Smooth muscle cell (in vitro differentiated cells): ENCODE results near the gene EEF2KMT. TPM values are rescaled to one million over a fixed set of nuclear protein-coding genes. Genes with fewer than 3 reads are reported as not detected.

Source experiments
- DNase-seq: peaks from one replicate; lab custom pipeline; 2025; ENCODE audit not compliant: unreplicated experiment; lab: John Stamatoyannopoulos, UW
- H2AFZ ChIP-seq: fragments of 200-600 bp; sonication (generic); 2 replicates; pipeline ENCODE4 v1.6.0; 2016; ENCODE audit warnings: antibody characterized with exemption, low read depth, mild to moderate bottlenecking
- H3F3A ChIP-seq: fragments of 200-600 bp; sonication (generic); 2 replicates; pipeline ENCODE4 v1.6.0; 2017; ENCODE audit warnings: antibody characterized with exemption, low read depth
- H3K27ac ChIP-seq: fragments of 200-600 bp; sonication (generic); 2 replicates; pipeline ENCODE4 v1.5.1; 2016; ENCODE audit warnings: low read depth, mild to moderate bottlenecking
- H3K27me3 ChIP-seq: fragments of 200-600 bp; sonication (generic); 2 replicates; pipeline ENCODE4 v1.6.1; 2016; ENCODE audit warnings: low read depth, mild to moderate bottlenecking
- H3K36me3 ChIP-seq: fragments of 200-600 bp; sonication (generic); 2 replicates; pipeline ENCODE4 v1.5.1; 2016; ENCODE audit warnings: low read depth
- H3K4me1 ChIP-seq: fragments of 200-600 bp; sonication (generic); 2 replicates; pipeline ENCODE4 v1.5.1; 2016; ENCODE audit warnings: low read depth
- H3K4me2 ChIP-seq: fragments of 200-600 bp; sonication (generic); 2 replicates; pipeline ENCODE4 v1.6.0; 2016; ENCODE audit warnings: mild to moderate bottlenecking
- H3K4me3 ChIP-seq: fragments of 200-600 bp; sonication (generic); 2 replicates; pipeline ENCODE4 v1.5.1; 2016; ENCODE audit warnings: mild to moderate bottlenecking
- H3K79me2 ChIP-seq: fragments of 200-600 bp; sonication (generic); 2 replicates; pipeline ENCODE4 v1.6.0; 2016; ENCODE audit warnings: low read depth, mild to moderate bottlenecking
- H3K9ac ChIP-seq: fragments of 200-600 bp; sonication (generic); 2 replicates; pipeline ENCODE4 v1.6.0; 2016; ENCODE audit warnings: low read depth
- H3K9me3 ChIP-seq: fragments of 200-600 bp; sonication (generic); replicated peaks from 2 replicates; pipeline ENCODE4 v1.5.1; 2016; ENCODE audit warnings: low read depth
- H4K20me1 ChIP-seq: fragments of 200-600 bp; sonication (generic); 2 replicates; pipeline ENCODE4 v1.6.0; 2016; ENCODE audit warnings: low read depth
- CTCF ChIP-seq: fragments of 200-600 bp; sonication (generic); IDR thresholded peaks from 2 replicates; pipeline ENCODE4 v1.5.1; 2017; ENCODE audit warnings: borderline replicate concordance, mild to moderate bottlenecking, antibody characterized with exemption; ENCODE audit not compliant: insufficient read depth, poor library complexity, severe bottlenecking
- WGBS: methylation state at CpG from one replicate; pipeline ENCODE4 v1.1.7; 2016; ENCODE audit warnings: low lambda C conversion rate; 5-methylcytosine and 5-hydroxymethylcytosine counted together
- polyA plus RNA-seq: library from polyadenylated mRNA; unstranded; fragments of >200 nt; fragmentation: Nextera tagmentation; extraction: Ambion mirVana; gene quantifications from 2 replicates; pipeline ENCODE4 v1.2.1, GENCODE V29; 2016
- total RNA-seq: library from RNA; depleted of rRNA; stranded (reverse); fragments of >200 nt; gene quantifications from 2 replicates; pipeline ENCODE4 v1.2.3, GENCODE V29; 2014

EEF2KMT gene
- total and polyA plus RNA-seq, 2 experiments from 2014 or later, result 6.2 to 9.9 TPM

GRCh38 chr16:5069048-5069447 lies 28.5 kb downstream of the EEF2KMT start:
- Histone ChIP-seq H3F3A (peaks cover 4% of the 10 kb centered on the region), H2AFZ (no peak overlapping the region), H3K9ac (no peak overlapping the region), H4K20me1 (no peaks in the 10 kb centered on the region), H3K4me1 (peaks cover 3% of the 10 kb centered on the region), H3K36me3 (no peaks in the 10 kb centered on the region), H3K4me3 (no peak overlapping the region), H3K79me2 (no peaks in the 10 kb centered on the region), H3K27ac (no peak overlapping the region), H3K4me2 (no peak overlapping the region), H3K27me3 (no peaks in the 10 kb centered on the region), H3K9me3 (no peaks in the 10 kb centered on the region)
- DNase-seq, result no peak
- 91% methylated on average over 9 of the region's 9 CpGs for WGBS
- no peak for TF ChIP-seq CTCF

- Histone ChIP-seq H3K9me3 (no peaks in the 10 kb centered on the region), H3K9ac (no peak overlapping the region), H2AFZ (no peak overlapping the region), H3K27me3 (no peaks in the 10 kb centered on the region), H3K4me2 (no peak overlapping the region), H3K36me3 (no peaks in the 10 kb centered on the region), H3F3A (no peaks in the 10 kb centered on the region), H3K4me3 (no peak overlapping the region), H3K4me1 (no peaks in the 10 kb centered on the region), H3K27ac (no peak overlapping the region), H4K20me1 (no peaks in the 10 kb centered on the region), H3K79me2 (no peaks in the 10 kb centered on the region)
- 86% methylated on average over 6 of the region's 6 CpGs for WGBS
- no peak for TF ChIP-seq CTCF
- DNase-seq, result no peak
Observed at GRCh38 chr16:5066511-5066910, 31.1 kb downstream of the EEF2KMT start.

GRCh38 chr16:5065813-5066212 lies 31.8 kb downstream of the EEF2KMT start, which contains the start of gene C16orf89:
Gene C16orf89, minus strand, starts transcription at chr16:5065956. Its CDS starts 48 bp downstream, at chr16:5065908.
- Histone ChIP-seq H3K36me3 (no peaks in the 10 kb centered on the region), H3K4me2 (no peak within 1 kb of the TSS), H3F3A (no peaks in the 10 kb centered on the region), H3K4me1 (no peaks in the 10 kb centered on the region), H3K4me3 (no peak within 1 kb of the TSS), H3K79me2 (no peaks in the 10 kb centered on the region), H4K20me1 (no peaks in the 10 kb centered on the region), H3K9ac (no peak within 1 kb of the TSS), H3K9me3 (no peaks in the 10 kb centered on the region), H3K27ac (no peak within 1 kb of the TSS), H3K27me3 (no peaks in the 10 kb centered on the region), H2AFZ (no peak within 1 kb of the TSS)
- WGBS, result 84% methylated on average over 10 of the region's 10 CpGs
- no peak for DNase-seq
- no peak for TF ChIP-seq CTCF

- H3K9me3 ChIP-seq, result no peaks in the 10 kb centered on the region
- H3F3A ChIP-seq, result no peaks in the 10 kb centered on the region
- no peaks in the 10 kb centered on the region for H4K20me1 ChIP-seq
- no peak overlapping the region for H3K9ac ChIP-seq
- H2AFZ ChIP-seq, result no peak overlapping the region
- H3K4me2 ChIP-seq, result no peak overlapping the region
- no peaks in the 10 kb centered on the region for H3K4me1 ChIP-seq
- 79% methylated on average over 8 of the region's 8 CpGs for WGBS
- no peaks in the 10 kb centered on the region for H3K36me3 ChIP-seq
- H3K79me2 ChIP-seq, result no peaks in the 10 kb centered on the region
- DNase-seq, result no peak
- H3K4me3 ChIP-seq, result no peak overlapping the region
- H3K27me3 ChIP-seq, result no peaks in the 10 kb centered on the region
- no peak overlapping the region for H3K27ac ChIP-seq
- no peak for TF ChIP-seq CTCF
Observed at GRCh38 chr16:5065326-5065725, 32.3 kb downstream of the EEF2KMT start.
